SK-N-MC (cell line): ENCODE measurements around the gene ANXA1.

Source experiments
- EZH2 ChIP-seq: fragments of 200-600 bp; sonication (generic); IDR thresholded peaks from one replicate; pipeline ENCODE4 v1.6.1; 2017; ENCODE audit warnings: antibody characterized with exemption
- FOXP2 ChIP-seq: optimal IDR thresholded peaks from 2 replicates; pipeline ENCODE3; 2011; ENCODE audit warnings: mild to moderate bottlenecking, moderate library complexity; ENCODE audit not compliant: insufficient read depth; ENCODE audit errors: extremely low read length, control extremely low read depth
- POLR2AphosphoS5 ChIP-seq: IDR thresholded peaks from 2 replicates; pipeline ENCODE4 v1.6.1; 2012; ENCODE audit warnings: mild to moderate bottlenecking, low read depth, low read length, borderline replicate concordance

- TF ChIP-seq EZH2, result no peak
- TF ChIP-seq POLR2AphosphoS5, result no peak
- TF ChIP-seq FOXP2, result no peak
Measured at GRCh38 chr9:73153793-73154227, 2.1 kb downstream of the ANXA1 start.
